ENCODE data around the gene QRICH1. TPM values are rescaled to one million over a fixed set of nuclear protein-coding genes. Genes with fewer than 3 reads are reported as not detected.
A peak's percentile ranks its signal among the peaks of the same experiment; 100 is the strongest.

QRICH1 gene
- polyA plus RNA-seq, 3 donors: 9.3 to 150 (median 16.1) TPM

GRCh38 chr3:48991851-48992545 lies 101.9 kb downstream of the QRICH1 start:
- intact Hi-C loops (cut with micrococcal nuclease): loop anchor here in 1 of 2 donors (10.0 kb wide), 1 partner anchor 163 kb away; no protein-coding TSS in a partner anchor
- Histone ChIP-seq H3K27ac (ENCODE audit: low read depth in 1 of 2, low read length in 2 of 2) (no peak overlapping the region), H3K9ac (ENCODE audit: insufficient read depth, low read length, poor library complexity, severe bottlenecking) (no peak overlapping the region), H3K27me3 (ENCODE audit: control insufficient read depth in 2 of 2, insufficient read depth in 2 of 2, low read length in 2 of 2) (no peaks in the 10 kb centered on the region), H3K36me3 (replicated peaks in 1 of 2; ENCODE audit: control insufficient read depth in 1 of 2, insufficient read depth in 2 of 2, low read length in 2 of 2) (peaks cover 6 to 22% of the 10 kb centered on the region in 2 donors), H3K4me2 (replicated peaks; ENCODE audit: extremely low read depth, low read length, poor library complexity, severe bottlenecking) (no peak overlapping the region), H3K79me2 (ENCODE audit: insufficient read depth, low read length) (peaks cover 23% of the 10 kb centered on the region), H3K4me1 (ENCODE audit: control insufficient read depth in 1 of 2, insufficient read depth in 2 of 2, low read length in 2 of 2) (peaks cover 21 to 27% of the 10 kb centered on the region in 2 donors), H4K20me1 (ENCODE audit: insufficient read depth, low read length) (no peaks in the 10 kb centered on the region), H2AFZ (ENCODE audit: insufficient read depth, low read depth, low read length, poor library complexity, severe bottlenecking) (no peak overlapping the region), H3K4me3 (replicated peaks in 1 of 3; ENCODE audit: low read depth in 2 of 3, low read length in 3 of 3) (no peak overlapping the region), H3K9me3 (replicated peaks in 1 of 2; ENCODE audit: control insufficient read depth in 1 of 2, insufficient read depth in 1 of 2, low read length in 2 of 2) (no peaks in the 10 kb centered on the region)
- Mint-ChIP-seq H3K27ac (no peak overlapping the region), H3K27me3 (ENCODE audit: low read depth in 3 of 3) (no peaks in the 10 kb centered on the region), H3K4me1 (peaks cover 27% of the 10 kb centered on the region), H3K9me3 (no peaks in the 10 kb centered on the region), H3K4me3 (no peak overlapping the region), H3K36me3 (peaks cover 11 to 25% of the 10 kb centered on the region in 2 donors)
- 100% methylated on average over 1 of the region's 5 CpGs for WGBS (ENCODE audit: insufficient coverage)
- DNase-seq: no peak
- TF ChIP-seq, protein P1, sequence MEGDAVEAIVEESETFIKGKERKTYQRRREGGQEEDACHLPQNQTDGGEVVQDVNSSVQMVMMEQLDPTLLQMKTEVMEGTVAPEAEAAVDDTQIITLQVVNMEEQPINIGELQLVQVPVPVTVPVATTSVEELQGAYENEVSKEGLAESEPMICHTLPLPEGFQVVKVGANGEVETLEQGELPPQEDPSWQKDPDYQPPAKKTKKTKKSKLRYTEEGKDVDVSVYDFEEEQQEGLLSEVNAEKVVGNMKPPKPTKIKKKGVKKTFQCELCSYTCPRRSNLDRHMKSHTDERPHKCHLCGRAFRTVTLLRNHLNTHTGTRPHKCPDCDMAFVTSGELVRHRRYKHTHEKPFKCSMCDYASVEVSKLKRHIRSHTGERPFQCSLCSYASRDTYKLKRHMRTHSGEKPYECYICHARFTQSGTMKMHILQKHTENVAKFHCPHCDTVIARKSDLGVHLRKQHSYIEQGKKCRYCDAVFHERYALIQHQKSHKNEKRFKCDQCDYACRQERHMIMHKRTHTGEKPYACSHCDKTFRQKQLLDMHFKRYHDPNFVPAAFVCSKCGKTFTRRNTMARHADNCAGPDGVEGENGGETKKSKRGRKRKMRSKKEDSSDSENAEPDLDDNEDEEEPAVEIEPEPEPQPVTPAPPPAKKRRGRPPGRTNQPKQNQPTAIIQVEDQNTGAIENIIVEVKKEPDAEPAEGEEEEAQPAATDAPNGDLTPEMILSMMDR (IDR thresholded peaks at IDR 0.05): no peak

DNA sequence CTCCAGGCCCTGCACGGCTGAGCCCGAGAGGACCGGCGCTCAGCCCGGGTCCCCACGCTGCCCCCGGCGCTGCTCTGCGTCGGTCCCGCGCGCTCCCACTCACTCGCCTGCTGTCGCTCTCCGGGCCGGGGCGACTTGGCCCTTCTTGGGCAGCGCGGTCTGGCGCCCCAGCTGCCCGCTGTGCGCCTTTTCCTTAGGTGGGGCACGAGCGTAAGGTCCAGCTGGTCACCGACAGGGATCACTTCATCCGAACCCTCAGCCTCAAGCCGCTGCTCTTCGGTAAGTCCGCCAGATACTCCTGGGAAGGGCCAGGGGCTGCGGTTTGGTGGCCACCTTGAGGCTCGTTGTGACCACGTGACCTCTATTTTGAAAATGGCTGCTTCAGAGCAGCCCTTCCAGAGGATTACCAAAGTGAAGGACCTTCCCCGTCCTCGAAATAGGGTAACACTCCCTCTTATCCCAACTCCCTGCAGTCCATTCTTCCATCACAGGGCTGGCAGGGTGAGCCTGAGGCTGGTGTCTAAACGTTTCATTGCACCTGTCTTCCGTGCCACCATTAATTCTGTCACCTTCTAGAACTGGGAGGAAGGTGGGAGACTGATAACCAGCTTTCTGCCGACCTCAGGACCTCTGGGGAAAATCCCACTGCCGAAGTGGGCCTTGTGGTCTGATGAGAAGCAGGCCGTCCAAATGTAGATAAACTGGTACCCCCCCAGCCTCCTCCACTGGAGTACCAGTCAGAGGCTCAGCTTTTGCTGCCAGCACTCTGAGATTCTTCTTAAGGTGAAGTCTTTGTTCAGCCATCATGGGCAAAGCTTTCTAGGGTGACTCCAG lies 103.0 kb downstream of the QRICH1 start:
- Histone ChIP-seq H3K4me3 (replicated peaks in 1 of 3; ENCODE audit: low read depth in 2 of 3, low read length in 3 of 3) (peak overlapping the region; percentile 83 to 96 (median 96)), H3K27me3 (ENCODE audit: control insufficient read depth in 2 of 2, insufficient read depth in 2 of 2, low read length in 2 of 2) (no peaks in the 10 kb centered on the region), H3K36me3 (replicated peaks in 1 of 2; ENCODE audit: control insufficient read depth in 1 of 2, insufficient read depth in 2 of 2, low read length in 2 of 2) (peaks cover 10 to 30% of the 10 kb centered on the region in 2 donors), H4K20me1 (ENCODE audit: insufficient read depth, low read length) (no peaks in the 10 kb centered on the region), H3K9ac (ENCODE audit: insufficient read depth, low read length, poor library complexity, severe bottlenecking) (peak overlapping the region; percentile 82), H3K4me1 (ENCODE audit: control insufficient read depth in 1 of 2, insufficient read depth in 2 of 2, low read length in 2 of 2) (peaks cover 21 to 27% of the 10 kb centered on the region in 2 donors), H3K79me2 (ENCODE audit: insufficient read depth, low read length) (peaks cover 23% of the 10 kb centered on the region), H2AFZ (ENCODE audit: insufficient read depth, low read depth, low read length, poor library complexity, severe bottlenecking) (peak overlapping the region; percentile 100), H3K27ac (ENCODE audit: low read depth in 1 of 2, low read length in 2 of 2) (peak overlapping the region in 1 of 2 donors; percentile 72), H3K4me2 (replicated peaks; ENCODE audit: extremely low read depth, low read length, poor library complexity, severe bottlenecking) (peak overlapping the region; percentile 99), H3K9me3 (replicated peaks in 1 of 2; ENCODE audit: control insufficient read depth in 1 of 2, insufficient read depth in 1 of 2, low read length in 2 of 2) (no peaks in the 10 kb centered on the region)
- TF ChIP-seq, protein P1 (IDR thresholded peaks at IDR 0.05): no peak
- WGBS (ENCODE audit: insufficient coverage): 2% methylated on average over 33 of the region's 40 CpGs
- Mint-ChIP-seq H3K27ac (peak overlapping the region in 6 of 7 donors; percentile 58 to 89 (median 74)), H3K9me3 (no peaks in the 10 kb centered on the region), H3K4me1 (peaks cover 27% of the 10 kb centered on the region), H3K4me3 (peak overlapping the region; percentile 92), H3K27me3 (ENCODE audit: low read depth in 3 of 3) (no peaks in the 10 kb centered on the region), H3K36me3 (peaks cover 16 to 29% of the 10 kb centered on the region in 2 donors)
- intact Hi-C loops (cut with micrococcal nuclease): loop anchor here in 1 of 2 donors (10.0 kb wide), 1 partner anchor 164 kb away; no protein-coding TSS in a partner anchor
- peak; percentile 12 to 43 (median 42) for DNase-seq

Data from CD14-positive monocyte (primary cell).